Fibroblast of lung (primary cell): ENCODE measurements around the gene CAMTA1.

ENCODE experiments used
- EZH2 ChIP-seq: IDR thresholded peaks from 2 replicates; pipeline ENCODE4 v1.5.1; 2012; ENCODE audit warnings: low read length, control low read depth, mild to moderate bottlenecking; ENCODE audit errors: missing control alignments
- TF ChIP-seq, protein P1 (sequence below), 2 donors: IDR thresholded peaks in 1 of 2; conservative IDR thresholded peaks in 1 of 2; 1 replicate in 1 of 2; 2 replicates in 1 of 2; pipeline ENCODE4 v1.5.1; 2011 to 2012; ENCODE audit warnings: low read length in 2 of 2, control low read depth in 1 of 2, inconsistent platforms in 1 of 2, low read depth in 1 of 2, mild to moderate bottlenecking in 1 of 2

DNA sequence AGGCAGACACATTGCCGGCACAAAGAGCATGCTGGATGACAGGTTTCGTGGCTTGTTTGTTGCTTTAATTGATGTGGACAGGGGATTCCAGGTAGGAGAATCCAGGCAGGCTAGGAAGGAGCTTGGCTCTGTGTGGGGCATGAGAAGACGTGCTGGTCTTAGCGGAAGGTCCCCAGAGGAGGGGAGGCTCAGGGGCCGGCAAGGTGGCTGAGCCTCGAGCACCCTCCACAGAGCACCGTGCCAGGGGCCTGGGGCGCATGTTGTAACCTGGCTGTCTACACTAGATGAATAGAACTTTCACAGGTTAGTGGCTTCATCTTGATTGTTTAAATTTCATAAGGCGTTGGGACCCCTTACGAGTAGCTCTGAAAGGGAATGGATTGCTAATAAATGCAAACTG is 223.1 kb downstream of the CAMTA1 start:
- TF ChIP-seq, protein P1, sequence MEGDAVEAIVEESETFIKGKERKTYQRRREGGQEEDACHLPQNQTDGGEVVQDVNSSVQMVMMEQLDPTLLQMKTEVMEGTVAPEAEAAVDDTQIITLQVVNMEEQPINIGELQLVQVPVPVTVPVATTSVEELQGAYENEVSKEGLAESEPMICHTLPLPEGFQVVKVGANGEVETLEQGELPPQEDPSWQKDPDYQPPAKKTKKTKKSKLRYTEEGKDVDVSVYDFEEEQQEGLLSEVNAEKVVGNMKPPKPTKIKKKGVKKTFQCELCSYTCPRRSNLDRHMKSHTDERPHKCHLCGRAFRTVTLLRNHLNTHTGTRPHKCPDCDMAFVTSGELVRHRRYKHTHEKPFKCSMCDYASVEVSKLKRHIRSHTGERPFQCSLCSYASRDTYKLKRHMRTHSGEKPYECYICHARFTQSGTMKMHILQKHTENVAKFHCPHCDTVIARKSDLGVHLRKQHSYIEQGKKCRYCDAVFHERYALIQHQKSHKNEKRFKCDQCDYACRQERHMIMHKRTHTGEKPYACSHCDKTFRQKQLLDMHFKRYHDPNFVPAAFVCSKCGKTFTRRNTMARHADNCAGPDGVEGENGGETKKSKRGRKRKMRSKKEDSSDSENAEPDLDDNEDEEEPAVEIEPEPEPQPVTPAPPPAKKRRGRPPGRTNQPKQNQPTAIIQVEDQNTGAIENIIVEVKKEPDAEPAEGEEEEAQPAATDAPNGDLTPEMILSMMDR (conservative IDR thresholded peaks at IDR 0.05 in 1 of 2, IDR thresholded peaks at IDR 0.05 in 1 of 2; ENCODE audit: low read depth in 1 of 2, low read length in 2 of 2) = no peak
- TF ChIP-seq EZH2 = no peak
